Keratinocyte (primary cell): ENCODE measurements around the gene IL1B. TPM values are rescaled to one million over a fixed set of nuclear protein-coding genes. Genes with fewer than 3 reads are reported as not detected.

ENCODE experiments used
- DNase-seq: peaks from one replicate; pipeline ENCODE4 v3.0.0-alpha.2; 2011; ENCODE audit warnings: low read depth, missing footprints, low spot score
- FAIRE-seq: peaks from 2 replicates; lab custom pipeline; 2011; peaks lifted over from hg19 to GRCh38; lab: Jason Lieb, UNC
- H2AFZ ChIP-seq: 2 replicates; pipeline ENCODE4 v1.6.0; 2012; ENCODE audit warnings: low read length, control low read depth, inconsistent platforms; ENCODE audit not compliant: control insufficient read depth
- H3K27ac ChIP-seq: 2 replicates; pipeline ENCODE4 v1.5.1; 2011; ENCODE audit warnings: low read length; ENCODE audit not compliant: control insufficient read depth, insufficient read depth
- H3K27me3 ChIP-seq: 3 replicates; pipeline ENCODE4 v1.6.0; 2011; ENCODE audit warnings: low read length; ENCODE audit not compliant: control insufficient read depth, insufficient read depth; ENCODE audit errors: extremely low read depth
- H3K36me3 ChIP-seq, 2 experiments: 2 replicates in 1 of 2; 3 replicates in 1 of 2; pipeline ENCODE4 v1.5.1; 2011; ENCODE audit warnings: low read length in 2 of 2, mild to moderate bottlenecking in 1 of 2; ENCODE audit not compliant: control insufficient read depth in 2 of 2, insufficient read depth in 2 of 2; ENCODE audit errors: extremely low read depth in 1 of 2
- H3K4me1 ChIP-seq: 3 replicates; pipeline ENCODE4 v1.5.1; 2011; ENCODE audit warnings: low read length; ENCODE audit not compliant: control insufficient read depth, insufficient read depth; ENCODE audit errors: extremely low read depth
- H3K4me2 ChIP-seq: 3 replicates; pipeline ENCODE4 v1.6.0; 2011; ENCODE audit warnings: low read depth, low read length; ENCODE audit not compliant: control insufficient read depth, insufficient read depth; ENCODE audit errors: extremely low read depth
- H3K4me3 ChIP-seq, 3 experiments: fragments of 200-600 bp in 1 of 3; sonication (generic) in 1 of 3; 2 replicates in 2 of 3; 3 replicates in 1 of 3; pipeline ENCODE4 v1.5.1; 2011 to 2016; ENCODE audit warnings: low read length in 3 of 3, mild to moderate bottlenecking in 3 of 3, control low read depth in 2 of 3, inconsistent platforms in 1 of 3, low read depth in 1 of 3, mixed read lengths in 1 of 3, mixed run types in 1 of 3, moderate library complexity in 1 of 3; ENCODE audit not compliant: control insufficient read depth in 2 of 3, insufficient read depth in 2 of 3; ENCODE audit errors: extremely low read depth in 1 of 3
- H3K79me2 ChIP-seq: 2 replicates; pipeline ENCODE4 v1.6.0; 2012; ENCODE audit warnings: low read length; ENCODE audit not compliant: control insufficient read depth, insufficient read depth
- H3K9ac ChIP-seq: 3 replicates; pipeline ENCODE4 v1.6.0; 2011; ENCODE audit warnings: low read length; ENCODE audit not compliant: control insufficient read depth, insufficient read depth; ENCODE audit errors: extremely low read depth
- H3K9me1 ChIP-seq: 3 replicates; pipeline ENCODE4 v1.6.0; 2011; ENCODE audit warnings: low read length; ENCODE audit not compliant: control insufficient read depth, insufficient read depth; ENCODE audit errors: extremely low read depth
- H3K9me3 ChIP-seq: 2 replicates; pipeline ENCODE4 v1.5.1; 2012; ENCODE audit warnings: low read depth, low read length; ENCODE audit not compliant: control insufficient read depth
- H4K20me1 ChIP-seq: 3 replicates; pipeline ENCODE4 v1.6.0; 2011; ENCODE audit warnings: low read length; ENCODE audit not compliant: control insufficient read depth, insufficient read depth; ENCODE audit errors: extremely low read depth
- EZH2 ChIP-seq: IDR thresholded peaks from one replicate; pipeline ENCODE4 v1.6.1; 2012; ENCODE audit warnings: inconsistent platforms, mild to moderate bottlenecking, low read length, moderate library complexity
- dilution Hi-C: fragments of 300-500 bp; cut with MboI; formaldehyde crosslinking; loops from one replicate; pipeline ENCODE4 v1.7.0; 2020; ENCODE audit warnings: low sequenced_read_pairs; ENCODE audit not compliant: extremely low pct_ligation_motif_present
- polyA plus RNA-seq, 5 experiments: library from polyadenylated mRNA; depleted of rRNA in 3 of 5; stranded (reverse) in 3 of 5; stranded (forward) in 1 of 5; unstranded in 1 of 5; fragments of >200 nt; gene quantifications; 1 replicate in 1 of 5; 2 replicates in 3 of 5; 3 replicates in 1 of 5; pipeline versions ENCODE4 v1.2.1 to v1.2.3, GENCODE V29; 2011 to 2012; ENCODE audit warnings: missing spikeins in 2 of 5, low read depth in 1 of 5, low replicate concordance in 1 of 5
- TF ChIP-seq, protein P1 (sequence below), 3 experiments: IDR thresholded peaks in 1 of 3; conservative IDR thresholded peaks in 1 of 3; optimal IDR thresholded peaks in 1 of 3; 2 replicates in 2 of 3; 3 replicates in 1 of 3; pipeline versions ENCODE3 to v1.5.1; 2011; ENCODE audit warnings: low read length in 3 of 3, mild to moderate bottlenecking in 3 of 3, moderate library complexity in 2 of 3, control low read depth in 1 of 3, inconsistent platforms in 1 of 3; ENCODE audit not compliant: insufficient read depth in 2 of 3; ENCODE audit errors: extremely low read depth in 1 of 3

IL1B gene
- polyA plus RNA-seq, 1 donor (not counting 4 experiments of a cell fraction or from before 2014, with no cell fraction given): 232 TPM

- FAIRE-seq (no peak), DNase-seq (no peak)
- Histone ChIP-seq H4K20me1 (no peaks in the 10 kb centered on the region), H3K4me3 (no peak overlapping the region), H2AFZ (no peak overlapping the region), H3K36me3 (no peaks in the 10 kb centered on the region), H3K27ac (no peak overlapping the region), H3K27me3 (no peaks in the 10 kb centered on the region), H3K9me1 (no peaks in the 10 kb centered on the region), H3K9ac (no peak overlapping the region), H3K4me2 (no peak overlapping the region), H3K9me3 (no peaks in the 10 kb centered on the region), H3K4me1 (peaks cover 39% of the 10 kb centered on the region), H3K79me2 (no peaks in the 10 kb centered on the region)
- TF ChIP-seq, protein P1, sequence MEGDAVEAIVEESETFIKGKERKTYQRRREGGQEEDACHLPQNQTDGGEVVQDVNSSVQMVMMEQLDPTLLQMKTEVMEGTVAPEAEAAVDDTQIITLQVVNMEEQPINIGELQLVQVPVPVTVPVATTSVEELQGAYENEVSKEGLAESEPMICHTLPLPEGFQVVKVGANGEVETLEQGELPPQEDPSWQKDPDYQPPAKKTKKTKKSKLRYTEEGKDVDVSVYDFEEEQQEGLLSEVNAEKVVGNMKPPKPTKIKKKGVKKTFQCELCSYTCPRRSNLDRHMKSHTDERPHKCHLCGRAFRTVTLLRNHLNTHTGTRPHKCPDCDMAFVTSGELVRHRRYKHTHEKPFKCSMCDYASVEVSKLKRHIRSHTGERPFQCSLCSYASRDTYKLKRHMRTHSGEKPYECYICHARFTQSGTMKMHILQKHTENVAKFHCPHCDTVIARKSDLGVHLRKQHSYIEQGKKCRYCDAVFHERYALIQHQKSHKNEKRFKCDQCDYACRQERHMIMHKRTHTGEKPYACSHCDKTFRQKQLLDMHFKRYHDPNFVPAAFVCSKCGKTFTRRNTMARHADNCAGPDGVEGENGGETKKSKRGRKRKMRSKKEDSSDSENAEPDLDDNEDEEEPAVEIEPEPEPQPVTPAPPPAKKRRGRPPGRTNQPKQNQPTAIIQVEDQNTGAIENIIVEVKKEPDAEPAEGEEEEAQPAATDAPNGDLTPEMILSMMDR (optimal IDR thresholded peaks at IDR 0.05 in 1 of 3, IDR thresholded peaks at IDR 0.05 in 1 of 3, conservative IDR thresholded peaks at IDR 0.05 in 1 of 3; ENCODE audit: extremely low read depth in 1 of 3, insufficient read depth in 2 of 3, low read length in 3 of 3): peak in 1 of 3 experiments; percentile 1
- TF ChIP-seq EZH2: no peak
- dilution Hi-C loops: no loop called here
Measured at GRCh38 chr2:112817082-112817689, 19.4 kb downstream of the IL1B start.

- H3K9me3 ChIP-seq: no peaks in the 10 kb centered on the region
- dilution Hi-C loops: no loop called here
- H4K20me1 ChIP-seq: no peaks in the 10 kb centered on the region
- H3K79me2 ChIP-seq: no peaks in the 10 kb centered on the region
- peak overlapping the region; percentile 84 for H3K4me2 ChIP-seq
- H3K9me1 ChIP-seq: no peaks in the 10 kb centered on the region
- no peaks in the 10 kb centered on the region for H3K36me3 ChIP-seq
- no peaks in the 10 kb centered on the region for H3K27me3 ChIP-seq
- H3K27ac ChIP-seq: peak overlapping the region; percentile 99
- peak overlapping the region; percentile 55 for H3K9ac ChIP-seq
- FAIRE-seq (peak; percentile 75), DNase-seq (no peak)
- H3K4me3 ChIP-seq: peak overlapping the region in 2 of 3 experiments; percentile 14 to 33
- TF ChIP-seq EZH2: no peak
- TF ChIP-seq, protein P1 (optimal IDR thresholded peaks at IDR 0.05 in 1 of 3, IDR thresholded peaks at IDR 0.05 in 1 of 3, conservative IDR thresholded peaks at IDR 0.05 in 1 of 3; ENCODE audit: extremely low read depth in 1 of 3, insufficient read depth in 2 of 3, low read length in 3 of 3): peak in 1 of 3 experiments; percentile 23
- H2AFZ ChIP-seq: no peak overlapping the region
- H3K4me1 ChIP-seq: peaks cover 50% of the 10 kb centered on the region
Measured at GRCh38 chr2:112814278-112814677, 22.3 kb downstream of the IL1B start.
